Ovary (tissue), 3 donors: ENCODE measurements around the gene HEMGN.

ENCODE experiments used
- CTCF ChIP-seq, 3 donors: fragments of 450-650 bp in 2 of 3; fragments of 200-600 bp in 1 of 3; IDR thresholded peaks; one replicate each; pipeline versions ENCODE4 v1.5.1 to v1.8.0; 2016 to 2022; ENCODE audit warnings: antibody characterized with exemption in 3 of 3, mild to moderate bottlenecking in 1 of 3
- EP300 ChIP-seq: sonication (generic); formaldehyde crosslinking; IDR thresholded peaks from one replicate; pipeline ENCODE4 v1.6.1; 2017; ENCODE audit warnings: antibody characterized with exemption
- POLR2A ChIP-seq: fragments of 450-650 bp; IDR thresholded peaks from one replicate; pipeline ENCODE4 v1.6.1; 2017; ENCODE audit warnings: antibody characterized with exemption, mild to moderate bottlenecking, moderate library complexity
- donor health status: DM: no; HTN: no; CAD: no.

- no peak for TF ChIP-seq POLR2A
- no peak for TF ChIP-seq EP300
- TF ChIP-seq CTCF (IDR thresholded peaks at IDR 0.05): no peak
Measured at GRCh38 chr9:97907046-97907445, 30.9 kb downstream of the HEMGN start.
